Epithelial cell of esophagus (primary cell): ENCODE data around the gene BORCS6.

Experiments
- DNase-seq: peaks from one replicate; pipeline ENCODE4 v3.0.0; 2010; ENCODE audit warnings: low read depth
- H3K4me3 ChIP-seq: 2 replicates; pipeline ENCODE4 v1.5.1; 2011; ENCODE audit warnings: mild to moderate bottlenecking, low read length, control low read depth
- TF ChIP-seq, protein P1 (sequence below): IDR thresholded peaks from 2 replicates; pipeline ENCODE4 v1.5.1; 2011; ENCODE audit warnings: low read depth, mild to moderate bottlenecking, low read length, control low read depth, inconsistent platforms; ENCODE audit not compliant: insufficient read depth; ENCODE audit errors: missing control alignments

The BORCS6 gene

GRCh38 chr17:8189711-8190477 lies at the start of gene BORCS6:
Gene BORCS6 (minus strand): TSS chr17:8190180. CDS start chr17:8190140, 40 bp downstream.
- TF ChIP-seq, protein P1, sequence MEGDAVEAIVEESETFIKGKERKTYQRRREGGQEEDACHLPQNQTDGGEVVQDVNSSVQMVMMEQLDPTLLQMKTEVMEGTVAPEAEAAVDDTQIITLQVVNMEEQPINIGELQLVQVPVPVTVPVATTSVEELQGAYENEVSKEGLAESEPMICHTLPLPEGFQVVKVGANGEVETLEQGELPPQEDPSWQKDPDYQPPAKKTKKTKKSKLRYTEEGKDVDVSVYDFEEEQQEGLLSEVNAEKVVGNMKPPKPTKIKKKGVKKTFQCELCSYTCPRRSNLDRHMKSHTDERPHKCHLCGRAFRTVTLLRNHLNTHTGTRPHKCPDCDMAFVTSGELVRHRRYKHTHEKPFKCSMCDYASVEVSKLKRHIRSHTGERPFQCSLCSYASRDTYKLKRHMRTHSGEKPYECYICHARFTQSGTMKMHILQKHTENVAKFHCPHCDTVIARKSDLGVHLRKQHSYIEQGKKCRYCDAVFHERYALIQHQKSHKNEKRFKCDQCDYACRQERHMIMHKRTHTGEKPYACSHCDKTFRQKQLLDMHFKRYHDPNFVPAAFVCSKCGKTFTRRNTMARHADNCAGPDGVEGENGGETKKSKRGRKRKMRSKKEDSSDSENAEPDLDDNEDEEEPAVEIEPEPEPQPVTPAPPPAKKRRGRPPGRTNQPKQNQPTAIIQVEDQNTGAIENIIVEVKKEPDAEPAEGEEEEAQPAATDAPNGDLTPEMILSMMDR: no peak
- DNase-seq: peak; percentile 99
- peak within 1 kb of the TSS; percentile 74 for H3K4me3 ChIP-seq

DNA sequence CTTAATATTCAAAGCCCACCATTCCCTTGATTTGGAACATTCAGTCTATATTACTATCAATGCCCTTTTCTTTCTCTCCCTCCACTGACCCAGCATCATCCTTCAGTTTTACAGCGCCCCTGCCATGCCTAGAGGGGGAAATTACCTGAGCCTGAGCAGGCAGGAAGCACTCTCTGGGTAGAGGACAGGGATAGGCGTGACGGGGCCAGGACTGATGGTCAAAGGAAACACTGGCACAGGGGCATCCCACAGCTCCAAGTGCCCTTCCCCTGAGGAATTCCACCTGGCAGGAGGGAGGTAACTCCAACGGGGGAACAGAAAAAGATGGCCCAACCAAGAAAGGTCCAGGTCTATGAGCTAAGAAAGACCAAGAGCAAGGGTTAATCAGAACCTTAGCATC lies 47.9 kb upstream of the BORCS6 start:
- TF ChIP-seq, protein P1: no peak
- no peak for DNase-seq
- no peak overlapping the region for H3K4me3 ChIP-seq

DNA sequence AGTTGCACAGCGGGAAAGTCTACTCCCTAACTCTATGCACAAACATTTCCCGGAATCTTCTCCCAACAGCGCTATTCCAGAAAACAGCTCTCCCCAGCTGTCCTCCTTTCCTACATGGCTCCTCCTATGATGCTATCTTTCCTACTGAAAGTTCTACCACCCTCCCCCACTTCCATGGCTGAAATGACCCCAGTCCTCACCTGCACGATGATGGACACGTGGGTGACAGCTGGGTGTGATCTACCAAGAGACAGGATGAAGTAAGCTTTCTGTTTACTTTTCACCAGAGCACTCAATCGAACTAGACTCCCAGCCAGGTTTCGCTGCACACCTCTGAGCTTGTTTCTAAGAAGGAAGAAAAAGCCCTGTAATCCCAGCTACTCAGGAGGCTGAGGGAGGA lies 47.2 kb upstream of the BORCS6 start:
- TF ChIP-seq, protein P1: no peak
- no peak overlapping the region for H3K4me3 ChIP-seq
- no peak for DNase-seq

GRCh38 chr17:8235676-8236075 lies 45.7 kb upstream of the BORCS6 start:
- TF ChIP-seq, protein P1: no peak
- DNase-seq: no peak
- no peak overlapping the region for H3K4me3 ChIP-seq

DNA sequence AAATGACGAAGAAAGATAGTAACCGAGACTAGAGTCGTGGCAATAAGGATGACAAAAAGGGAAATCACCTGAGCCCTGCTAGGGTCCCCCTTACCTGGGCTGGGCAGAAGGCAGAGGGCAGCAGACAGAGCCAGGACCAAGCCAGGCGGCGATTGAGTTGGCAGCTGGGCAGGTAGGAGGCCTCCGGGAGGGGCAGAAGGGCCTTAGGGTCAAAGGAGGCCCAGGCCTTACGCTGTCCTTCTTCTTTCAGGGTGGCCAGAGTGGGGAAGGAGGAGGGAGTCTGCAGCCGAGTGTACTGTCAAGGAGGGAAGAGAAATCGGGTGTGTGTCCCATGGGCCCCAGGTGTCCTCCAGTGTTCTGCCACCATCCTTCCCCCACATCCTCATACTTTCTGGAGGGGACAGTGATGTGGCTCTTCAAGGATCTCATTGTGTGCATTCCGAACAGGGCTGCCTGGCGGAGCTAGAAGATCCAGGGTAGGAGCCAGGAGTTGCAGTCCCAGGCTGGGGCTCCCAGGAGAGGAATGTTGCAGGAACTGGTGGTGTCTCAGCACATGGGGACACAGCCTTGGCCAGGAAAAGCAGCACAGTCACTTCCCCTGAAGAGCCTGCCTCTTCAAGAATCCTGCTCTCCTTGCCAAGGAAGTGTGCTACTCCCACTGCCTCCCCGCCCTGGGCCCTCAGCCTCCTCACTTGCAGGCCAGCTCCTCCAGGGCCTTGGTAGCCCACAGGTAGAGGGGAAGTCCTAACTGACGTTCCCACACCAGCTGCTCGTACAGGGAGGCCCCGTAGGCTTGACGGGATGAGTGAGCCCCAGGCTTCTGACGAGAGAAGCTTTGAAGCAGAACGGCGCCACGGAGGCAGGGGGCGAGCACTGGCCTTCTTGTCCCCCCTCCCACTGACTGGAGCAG lies 44.6 kb upstream of the BORCS6 start:
- DNase-seq: no peak
- TF ChIP-seq, protein P1: no peak
- H3K4me3 ChIP-seq: no peak overlapping the region

DNA sequence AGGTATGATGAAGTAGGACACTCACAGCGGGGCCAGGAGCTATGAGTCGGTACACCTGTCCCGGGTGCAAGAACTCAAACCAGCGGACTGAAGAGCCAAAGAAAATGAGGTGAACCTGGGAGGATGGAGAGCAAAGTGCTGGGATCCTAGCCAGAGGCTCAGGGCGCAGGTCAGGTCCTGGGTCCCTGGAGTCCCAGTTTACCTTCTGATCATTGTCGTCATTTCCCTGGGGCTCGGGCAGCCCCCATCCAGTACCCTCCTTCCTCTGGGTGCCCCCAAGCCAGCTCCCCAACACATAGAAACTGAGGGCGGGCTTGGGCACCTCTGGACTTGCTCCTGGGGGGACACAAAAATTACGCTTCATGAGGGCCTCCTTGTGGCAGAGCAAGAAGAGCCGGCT lies 41.7 kb upstream of the BORCS6 start:
- DNase-seq: no peak
- TF ChIP-seq, protein P1: no peak
- no peak overlapping the region for H3K4me3 ChIP-seq
